Thyroid gland (tissue), 4 donors: Measurements from ENCODE around the gene SLC2A4. TPM values are rescaled to one million over a fixed set of nuclear protein-coding genes. Genes with fewer than 3 reads are reported as not detected.

Experiments used
- DNase-seq, 2 donors: peaks; one replicate each; pipeline ENCODE4 v3.0.0-alpha.2; 2019
- H3K27ac ChIP-seq, 3 donors: fragments of 200-600 bp; sonication (generic); 1 replicate in 2 of 3; 2 replicates in 1 of 3; pipeline ENCODE4 v1.5.1; 2016 to 2019; ENCODE audit warnings: mild to moderate bottlenecking in 1 of 3, moderate library complexity in 1 of 3
- H3K27me3 ChIP-seq: fragments of 200-600 bp; sonication (generic); one replicate; pipeline ENCODE4 v1.5.1; 2019
- H3K36me3 ChIP-seq, 2 donors: fragments of 200-600 bp; sonication (generic); one replicate each; pipeline ENCODE4 v1.5.1; 2016 to 2019
- H3K4me1 ChIP-seq, 2 donors: fragments of 200-600 bp; sonication (generic); one replicate each; pipeline ENCODE4 v1.5.1; 2017 to 2019
- H3K4me3 ChIP-seq, 3 donors: fragments of 200-600 bp; sonication (generic); replicated peaks in 1 of 3; 1 replicate in 2 of 3; 2 replicates in 1 of 3; pipeline ENCODE4 v1.5.1; 2016; ENCODE audit warnings: mild to moderate bottlenecking in 1 of 3
- H3K9me3 ChIP-seq: fragments of 200-600 bp; sonication (generic); one replicate; pipeline ENCODE4 v1.5.1; 2017
- POLR2A ChIP-seq, 2 donors: fragments of 450-650 bp; IDR thresholded peaks; one replicate each; pipeline ENCODE4 v1.6.1; 2017; ENCODE audit warnings: antibody characterized with exemption in 2 of 2, mild to moderate bottlenecking in 2 of 2, moderate library complexity in 1 of 2
- WGBS, 2 donors: methylation state at CpG; one replicate each; pipeline ENCODE4 v1.1.5; 2017; 5-methylcytosine and 5-hydroxymethylcytosine counted together
- intact Hi-C: fragments of 100-400 bp; cut with DNase I; formaldehyde crosslinking; loops from one replicate; pipeline ENCODE4 v1.15.1; 2023
- total RNA-seq, 4 donors: library from RNA; depleted of rRNA; stranded (reverse); fragments of >200 nt; gene quantifications; one replicate each; pipeline ENCODE4 v1.2.3, GENCODE V29; 2016
- TF ChIP-seq, protein P1 (sequence below), 6 experiments: fragments of 200-600 bp in 3 of 6; fragments of 450-650 bp in 3 of 6; sonication (generic) in 3 of 6; IDR thresholded peaks; one replicate each; pipeline ENCODE4 v1.5.1; 2016 to 2019; ENCODE audit warnings: antibody characterized with exemption in 6 of 6, mild to moderate bottlenecking in 2 of 6, inconsistent platforms in 1 of 6, moderate library complexity in 1 of 6

Gene SLC2A4
- total RNA-seq, 4 donors from 2014 or later, result 2.5 to 14.6 (median 3.9) TPM

DNA sequence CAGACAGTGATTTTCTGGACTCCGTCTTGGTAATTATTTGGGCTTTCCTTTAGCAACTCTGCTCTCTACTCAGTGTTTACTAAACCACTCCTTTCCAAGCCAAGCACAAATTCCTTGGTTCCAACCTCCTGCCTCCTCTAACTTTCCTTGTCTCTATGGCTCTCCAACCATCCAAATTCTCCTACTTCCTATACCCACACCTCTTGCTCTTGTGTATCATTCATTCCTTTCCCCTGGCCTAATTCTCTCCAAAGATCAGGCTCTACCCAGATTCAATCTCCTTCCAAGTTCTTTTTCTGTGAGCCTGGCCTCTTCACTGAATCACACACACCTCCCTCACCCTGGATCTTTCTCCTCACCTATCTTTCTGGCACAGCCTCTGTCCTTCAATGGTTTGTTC, 46.5 kb downstream of the SLC2A4 start:
- WGBS, 2 donors, result 73 to 88% methylated on average over 1 of the region's 1 CpG
- no peak overlapping the region for H3K4me3 ChIP-seq

DNA sequence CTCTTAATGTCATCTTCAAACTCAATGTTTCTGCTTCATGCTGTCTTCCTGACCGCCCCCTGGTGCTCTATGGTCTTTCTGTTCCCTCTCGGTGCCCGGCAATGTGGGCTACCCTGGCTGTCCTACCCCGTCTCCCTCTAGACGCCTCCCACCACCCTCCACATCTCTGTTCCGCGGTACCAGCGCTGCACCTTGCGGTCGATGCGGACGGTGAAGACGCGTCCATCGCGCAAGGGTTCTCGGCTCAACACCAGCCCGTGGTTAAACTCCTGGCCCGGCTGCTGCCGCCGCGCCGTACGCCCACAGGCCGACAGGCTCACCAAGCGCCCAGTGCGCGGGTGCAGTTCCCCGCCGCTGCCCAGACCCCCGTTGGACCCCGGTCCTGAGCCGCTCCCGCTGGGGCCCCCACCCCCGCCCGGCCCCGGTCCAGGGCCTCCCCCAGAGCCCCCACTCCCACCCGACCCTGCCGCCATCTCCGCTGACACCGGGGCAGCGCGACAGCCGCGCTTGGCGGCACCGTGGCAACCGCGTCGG, 47.4 kb downstream of the SLC2A4 start, which contains the start of gene NEURL4:
Gene NEURL4 (minus strand): TSS at position 496 of the 534 bp plus-strand sequence. CDS start 23 bp downstream, at position 473.
- Histone ChIP-seq H3K4me1 (peaks cover 4 to 15% of the 10 kb centered on the region in 2 donors), H3K36me3 (peaks cover 9 to 10% of the 10 kb centered on the region in 2 donors), H3K27ac (peak within 1 kb of the TSS; percentile 64 to 91 (median 78)), H3K9me3 (no peaks in the 10 kb centered on the region), H3K27me3 (no peaks in the 10 kb centered on the region), H3K4me3 (peak within 1 kb of the TSS; percentile 37 to 80 (median 66))
- intact Hi-C loops, result no loop called here
- no peak for DNase-seq
- no peak for TF ChIP-seq POLR2A (IDR thresholded peaks at IDR 0.05)
- TF ChIP-seq, protein P1, sequence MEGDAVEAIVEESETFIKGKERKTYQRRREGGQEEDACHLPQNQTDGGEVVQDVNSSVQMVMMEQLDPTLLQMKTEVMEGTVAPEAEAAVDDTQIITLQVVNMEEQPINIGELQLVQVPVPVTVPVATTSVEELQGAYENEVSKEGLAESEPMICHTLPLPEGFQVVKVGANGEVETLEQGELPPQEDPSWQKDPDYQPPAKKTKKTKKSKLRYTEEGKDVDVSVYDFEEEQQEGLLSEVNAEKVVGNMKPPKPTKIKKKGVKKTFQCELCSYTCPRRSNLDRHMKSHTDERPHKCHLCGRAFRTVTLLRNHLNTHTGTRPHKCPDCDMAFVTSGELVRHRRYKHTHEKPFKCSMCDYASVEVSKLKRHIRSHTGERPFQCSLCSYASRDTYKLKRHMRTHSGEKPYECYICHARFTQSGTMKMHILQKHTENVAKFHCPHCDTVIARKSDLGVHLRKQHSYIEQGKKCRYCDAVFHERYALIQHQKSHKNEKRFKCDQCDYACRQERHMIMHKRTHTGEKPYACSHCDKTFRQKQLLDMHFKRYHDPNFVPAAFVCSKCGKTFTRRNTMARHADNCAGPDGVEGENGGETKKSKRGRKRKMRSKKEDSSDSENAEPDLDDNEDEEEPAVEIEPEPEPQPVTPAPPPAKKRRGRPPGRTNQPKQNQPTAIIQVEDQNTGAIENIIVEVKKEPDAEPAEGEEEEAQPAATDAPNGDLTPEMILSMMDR (IDR thresholded peaks at IDR 0.05), result no peak
- WGBS, 2 donors, result 0 to 1% methylated on average over 17 to 27 of the region's 50 CpGs

More for the DNA sequence above, 46.5 kb downstream of the SLC2A4 start:
- DNase-seq, result no peak
- no peaks in the 10 kb centered on the region for H3K9me3 ChIP-seq
- peaks cover 4 to 15% of the 10 kb centered on the region in 2 donors for H3K4me1 ChIP-seq
- intact Hi-C loops, result no loop called here
- TF ChIP-seq, protein P1 (IDR thresholded peaks at IDR 0.05), result no peak
- TF ChIP-seq POLR2A (IDR thresholded peaks at IDR 0.05), result no peak
- no peak overlapping the region for H3K27ac ChIP-seq
- no peaks in the 10 kb centered on the region for H3K27me3 ChIP-seq
- peaks cover 17 to 18% of the 10 kb centered on the region in 2 donors for H3K36me3 ChIP-seq

DNA sequence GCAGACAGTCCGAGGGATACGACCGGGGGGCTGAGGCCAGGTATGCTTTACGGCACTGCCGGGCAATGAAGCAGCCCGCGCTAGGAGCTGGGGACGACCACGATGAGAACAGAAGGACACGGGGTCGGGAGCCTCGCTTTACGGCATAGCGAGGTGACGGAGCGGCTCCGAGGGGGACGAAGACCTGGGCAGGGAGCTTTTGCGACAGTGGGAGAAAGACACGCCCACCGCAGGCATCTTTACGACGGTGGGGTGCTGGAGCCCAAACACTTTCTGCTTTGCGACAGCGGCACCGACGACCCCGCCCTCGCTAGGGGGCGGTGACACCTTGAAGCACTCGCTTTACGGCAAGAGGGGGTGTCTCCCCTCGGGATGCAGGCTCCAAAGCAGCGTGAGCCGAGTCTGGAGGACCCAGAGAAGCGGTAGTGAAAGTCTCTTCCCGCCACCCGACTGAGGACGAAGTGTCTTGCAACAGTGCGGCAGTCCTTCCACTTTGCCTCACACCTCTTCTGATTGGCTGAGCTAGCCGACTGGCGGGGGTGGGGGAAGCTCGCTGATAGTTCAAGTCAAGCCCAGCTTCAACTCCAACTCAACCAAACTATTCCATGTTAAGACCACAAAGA, 48.0 kb downstream of the SLC2A4 start:
- peak; percentile 61 to 86 for TF ChIP-seq POLR2A (IDR thresholded peaks at IDR 0.05)
- TF ChIP-seq, protein P1 (IDR thresholded peaks at IDR 0.05), result peak in 1 of 6 experiments; percentile 4
- peak overlapping the region; percentile 37 to 80 (median 66) for H3K4me3 ChIP-seq
- peaks cover 4 to 15% of the 10 kb centered on the region in 2 donors for H3K4me1 ChIP-seq
- peak overlapping the region; percentile 64 to 91 (median 78) for H3K27ac ChIP-seq
- DNase-seq, result peak; percentile 98 to 99
- peaks cover 3 to 4% of the 10 kb centered on the region in 2 donors for H3K36me3 ChIP-seq
- 0 to 1% methylated on average over 24 to 26 of the region's 43 CpGs for WGBS, 2 donors
- H3K9me3 ChIP-seq, result no peaks in the 10 kb centered on the region
- H3K27me3 ChIP-seq, result no peaks in the 10 kb centered on the region
- intact Hi-C loops, result no loop called here

DNA sequence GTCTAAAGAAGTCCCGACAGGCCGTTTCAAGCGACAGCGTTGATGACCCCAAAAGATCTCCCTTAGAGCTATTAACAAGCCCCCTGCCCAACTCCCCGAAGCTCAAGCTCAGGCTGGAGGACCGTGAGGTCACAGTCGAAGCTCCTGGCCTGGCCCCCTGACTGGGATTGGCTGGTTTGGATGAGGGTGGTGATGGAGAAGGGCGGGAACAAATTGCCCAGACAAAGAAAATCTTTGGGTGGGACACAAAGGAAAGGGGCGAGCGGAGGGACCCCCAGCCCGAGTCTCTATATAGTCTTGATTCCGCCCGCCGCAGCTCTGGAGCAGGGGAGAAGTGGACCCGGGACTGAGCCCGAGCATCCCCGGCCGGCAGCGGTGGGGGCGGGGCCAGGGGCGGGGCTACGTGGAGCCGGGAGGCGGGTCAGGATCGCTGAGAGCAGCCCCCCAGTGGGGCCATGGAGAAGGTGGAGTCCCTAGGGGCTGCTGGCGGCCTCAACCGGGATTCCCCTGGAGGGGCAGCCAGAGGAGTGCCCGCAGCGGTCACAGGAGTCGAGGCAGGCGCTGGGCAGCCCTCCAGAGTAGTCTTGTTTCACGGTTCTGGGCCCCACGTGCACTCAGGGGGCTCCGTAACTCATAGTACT, 48.6 kb downstream of the SLC2A4 start:
- 1 to 4% methylated on average over 16 to 19 of the region's 34 CpGs for WGBS, 2 donors
- Histone ChIP-seq H3K9me3 (no peaks in the 10 kb centered on the region), H3K36me3 (no peaks in the 10 kb centered on the region), H3K27ac (peak overlapping the region; percentile 64 to 91 (median 78)), H3K4me3 (peak overlapping the region; percentile 37 to 80 (median 52)), H3K4me1 (peaks cover 4 to 15% of the 10 kb centered on the region in 2 donors), H3K27me3 (no peaks in the 10 kb centered on the region)
- DNase-seq, result peak; percentile 69 to 72
- TF ChIP-seq, protein P1 (IDR thresholded peaks at IDR 0.05), result no peak
- no peak for TF ChIP-seq POLR2A (IDR thresholded peaks at IDR 0.05)
- intact Hi-C loops, result no loop called here
